ENCODE results near the gene METTL23.
A peak's percentile ranks its signal among the peaks of the same experiment; 100 is the strongest.

Gene METTL23

GRCh38 chr17:76726776-76727718, at the start of gene METTL23:
METTL23 (plus strand) TSS chr17:76726839; CDS start chr17:76729711, 2,872 bp downstream.
- no peak for DNase-seq

- DNase-seq = no peak
Measured at GRCh38 chr17:76677406-76677805, 49.2 kb upstream of the METTL23 start.

GRCh38 chr17:76678330-76678729, 48.3 kb upstream of the METTL23 start:
- no peak for DNase-seq

GRCh38 chr17:76679239-76679638, 47.4 kb upstream of the METTL23 start:
- no peak for DNase-seq

- DNase-seq = peak in 1 of 2 experiments; percentile 39
Measured at GRCh38 chr17:76681222-76682137, 45.2 kb upstream of the METTL23 start.

- no peak for DNase-seq
Measured at GRCh38 chr17:76682296-76682695, 44.3 kb upstream of the METTL23 start.

- DNase-seq = no peak
Measured at GRCh38 chr17:76683011-76683755, 43.5 kb upstream of the METTL23 start.

- DNase-seq = no peak
Measured at GRCh38 chr17:76683921-76684745, 42.5 kb upstream of the METTL23 start.

- no peak for DNase-seq
Measured at GRCh38 chr17:76684756-76685155, 41.9 kb upstream of the METTL23 start.

GRCh38 chr17:76685366-76685765, 41.3 kb upstream of the METTL23 start:
- no peak for DNase-seq

- no peak for DNase-seq
Measured at GRCh38 chr17:76685846-76686245, 40.8 kb upstream of the METTL23 start.

GRCh38 chr17:76686538-76687297, 39.9 kb upstream of the METTL23 start:
- no peak for DNase-seq

GRCh38 chr17:76687298-76688164, 39.1 kb upstream of the METTL23 start:
- DNase-seq = no peak

- DNase-seq = no peak
Measured at GRCh38 chr17:76688165-76688622, 38.4 kb upstream of the METTL23 start.

- no peak for DNase-seq
Measured at GRCh38 chr17:76689859-76690258, 36.8 kb upstream of the METTL23 start.

GRCh38 chr17:76690596-76691280, 35.9 kb upstream of the METTL23 start:
- DNase-seq = no peak

- DNase-seq = no peak
Measured at GRCh38 chr17:76691379-76692191, 35.1 kb upstream of the METTL23 start.
